Activated CD8-positive, alpha-beta memory T cell treated with anti-CD3 and anti-CD28 coated beads for 48 hours (primary cell): ENCODE results near the gene SPCS3.
A peak's percentile ranks its signal among the peaks of the same experiment; 100 is the strongest.
"Not testable (repeated sequence)": the region's sequence is repeated elsewhere in the genome, so short reads cannot be mapped to it uniquely, and the experiment has no call there.

Experiments
- DNase-seq, 3 experiments: peaks; one replicate each; pipeline ENCODE4 v3.0.0-alpha.2; 2020; ENCODE audit warnings: low read depth in 2 of 3, low spot score in 2 of 3

The SPCS3 gene

DNA sequence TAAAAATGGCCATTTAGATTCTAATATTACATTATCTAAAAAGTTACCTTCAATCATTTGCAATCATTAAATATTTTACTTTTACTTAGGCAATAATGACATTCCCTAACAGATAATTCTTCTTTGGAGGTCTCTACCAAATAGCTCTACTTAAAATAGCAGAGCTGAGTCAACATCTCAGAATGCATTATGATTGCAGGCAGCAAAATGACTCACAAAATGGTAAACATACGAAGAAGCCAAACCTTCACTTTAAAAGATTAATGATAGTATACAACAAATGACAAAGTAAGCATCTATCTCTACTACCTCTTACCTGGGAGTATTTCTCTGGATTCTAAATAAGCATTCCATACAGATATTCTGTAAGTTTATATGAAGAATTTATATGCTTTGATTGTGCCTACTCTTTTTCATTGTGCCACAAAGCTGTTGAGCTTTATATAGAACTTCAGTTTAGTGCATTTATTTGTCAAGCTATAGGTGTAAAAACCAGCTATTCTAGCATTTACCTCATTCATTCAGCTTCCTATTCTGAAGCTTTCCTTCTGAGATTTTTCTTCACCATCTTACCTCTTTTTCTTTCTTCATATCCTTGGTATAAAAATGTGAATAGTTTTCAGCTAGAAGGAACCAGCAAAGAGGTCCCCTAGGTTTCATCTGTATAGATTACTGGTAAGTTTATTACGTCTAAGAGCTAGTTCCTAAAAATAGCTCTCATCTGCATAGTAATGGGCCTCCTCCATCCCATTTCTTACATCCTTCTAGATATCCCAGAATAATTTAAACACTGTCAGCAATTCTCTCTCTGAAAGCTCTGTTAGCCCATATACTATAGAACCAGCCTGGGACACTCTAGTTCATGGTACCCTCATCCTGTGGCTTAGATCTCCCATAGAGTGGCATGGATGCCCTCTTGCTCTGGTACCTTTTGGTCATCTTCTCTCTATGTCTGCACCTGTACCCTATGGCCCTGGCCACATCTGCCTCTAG is 17.2 kb upstream of the SPCS3 start:
- DNase-seq: no peak

DNA sequence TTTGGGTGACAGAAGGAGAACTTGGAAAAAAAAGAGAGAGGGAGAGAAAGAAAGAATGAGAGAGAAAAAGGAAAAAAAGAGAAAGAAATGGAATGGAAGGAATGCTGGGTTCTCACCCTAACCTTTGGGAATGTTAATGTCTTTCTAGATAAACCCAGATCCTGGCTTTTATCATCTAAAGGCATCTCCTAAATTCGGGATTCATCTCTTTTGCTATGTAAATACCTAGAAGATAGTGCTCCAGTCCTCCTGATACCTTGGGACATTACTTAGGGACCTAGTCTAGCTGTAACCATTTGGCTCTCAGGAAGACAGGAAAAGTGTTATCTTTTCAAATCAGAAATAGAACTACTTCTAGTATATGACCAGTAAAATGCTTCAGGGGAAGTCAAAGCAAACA is 15.8 kb upstream of the SPCS3 start:
- no peak for DNase-seq

DNA sequence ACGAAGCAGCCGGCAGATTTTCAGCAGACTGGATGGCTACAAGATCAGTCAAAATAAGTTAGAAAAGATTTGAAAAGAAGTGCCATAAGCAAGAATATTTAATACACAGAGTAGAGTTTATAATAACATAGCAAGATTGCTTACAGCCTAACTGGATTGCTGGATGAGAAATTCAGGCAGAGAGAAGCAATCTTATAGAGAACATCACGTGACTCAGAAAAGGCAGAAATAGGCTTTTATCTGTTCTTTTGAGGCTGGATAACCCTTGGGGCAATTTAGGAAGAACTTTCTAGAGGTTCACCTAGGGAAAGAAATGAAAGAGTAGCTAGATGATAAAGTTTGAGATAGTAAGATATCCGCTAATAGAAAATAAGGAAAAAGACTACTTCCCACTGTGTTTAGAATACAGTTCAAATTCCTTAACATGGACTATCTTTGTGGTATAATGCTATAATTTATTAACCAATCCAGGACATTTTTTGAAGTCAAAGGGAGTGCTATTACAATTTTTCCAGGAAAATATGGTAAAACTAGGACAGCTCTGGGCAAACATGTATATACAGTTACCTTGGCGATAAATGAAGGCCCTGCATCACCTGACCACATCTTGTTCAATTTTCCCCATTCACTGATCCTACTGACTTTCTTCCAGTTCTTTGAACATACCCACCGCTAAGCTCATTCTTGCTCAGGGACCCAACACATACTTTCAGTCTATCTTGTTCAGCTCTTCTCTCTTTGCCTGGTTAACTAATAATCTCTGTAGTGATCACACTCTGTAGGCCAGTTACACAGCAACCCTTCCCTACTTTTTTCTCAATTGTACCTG is 12.7 kb upstream of the SPCS3 start:
- no peak for DNase-seq

- DNase-seq: no peak
Observed at GRCh38 chr4:176307666-176307930, 12.2 kb upstream of the SPCS3 start.

GRCh38 chr4:176308441-176308840 is 11.3 kb upstream of the SPCS3 start:
- no peak for DNase-seq

DNA sequence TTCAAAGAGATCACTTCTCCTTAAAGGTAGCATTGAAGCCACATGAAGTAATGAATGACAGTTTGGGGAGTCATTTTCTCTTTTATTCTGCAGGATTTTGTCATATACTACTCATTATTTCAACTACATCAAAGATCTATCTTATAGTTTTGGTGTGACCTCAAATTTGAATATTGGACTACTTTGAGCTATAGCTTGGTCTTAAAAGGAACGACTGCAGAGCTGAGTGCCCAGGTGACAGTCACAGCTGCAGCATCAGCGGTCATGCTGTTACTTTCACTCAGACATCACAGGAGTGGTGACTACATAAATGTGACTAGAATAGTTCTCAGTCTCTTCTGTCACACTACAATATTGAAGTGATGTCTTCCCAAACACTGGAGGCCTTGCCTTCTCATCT is 10.7 kb upstream of the SPCS3 start:
- DNase-seq: no peak

DNA sequence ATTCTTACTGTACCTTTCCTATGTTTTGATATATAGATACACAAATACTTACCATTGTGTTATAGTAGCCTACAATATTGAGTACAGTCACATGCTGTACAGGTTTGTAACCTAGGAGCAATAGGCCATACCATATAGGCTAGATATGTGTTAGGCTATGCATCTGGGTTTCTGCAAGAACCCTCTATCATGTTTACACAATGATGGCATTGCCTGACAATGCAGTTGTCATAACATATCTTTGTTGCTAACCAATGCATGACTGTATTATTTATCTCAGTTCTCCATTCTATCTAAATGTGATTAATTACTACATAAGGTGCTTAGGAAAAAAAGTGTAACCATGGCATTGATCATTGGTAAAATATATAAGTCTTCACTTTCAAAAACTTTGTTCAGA is 10.0 kb upstream of the SPCS3 start:
- no peak for DNase-seq

DNA sequence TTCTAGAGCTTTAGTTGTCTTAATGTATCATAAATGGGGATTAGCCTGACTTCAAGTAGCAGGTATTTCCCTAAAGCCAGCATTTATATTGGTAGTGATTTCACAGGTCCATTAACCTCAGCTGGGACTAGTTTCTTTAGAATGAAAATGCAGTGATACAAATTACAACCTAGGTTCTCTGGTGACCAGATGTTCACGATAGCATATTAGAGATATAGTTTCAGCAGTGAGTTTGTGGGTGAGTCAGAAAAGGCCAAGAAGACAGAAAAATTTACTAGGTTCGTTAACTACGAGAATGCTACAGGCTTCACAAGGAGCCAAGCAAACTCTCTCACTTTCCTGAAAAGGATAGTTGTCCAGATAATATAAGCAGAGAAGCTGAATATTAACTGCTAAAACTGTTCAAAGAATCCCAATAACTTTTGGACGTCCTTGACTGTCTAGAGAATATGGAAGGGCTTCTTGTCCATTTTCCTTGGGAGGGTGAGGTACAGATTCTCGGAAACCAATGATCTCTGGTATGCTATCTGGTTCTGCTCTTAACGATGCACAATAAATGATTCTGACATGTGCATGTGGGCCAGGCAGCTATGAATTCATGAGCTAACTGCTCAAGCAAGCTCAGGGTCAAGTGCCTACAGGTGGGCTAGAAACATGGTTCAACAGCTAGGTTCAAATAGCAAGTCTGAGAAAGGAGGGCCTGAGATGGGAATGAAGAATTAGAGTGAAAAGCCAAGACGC is 6.0 kb upstream of the SPCS3 start:
- no peak for DNase-seq

- DNase-seq: no peak
Observed at GRCh38 chr4:176319151-176319703, 539 bp upstream of the SPCS3 start.

- peak; percentile 69 to 79 (median 72) for DNase-seq
Observed at GRCh38 chr4:176320340-176320975, 692 bp downstream of the SPCS3 start.

DNA sequence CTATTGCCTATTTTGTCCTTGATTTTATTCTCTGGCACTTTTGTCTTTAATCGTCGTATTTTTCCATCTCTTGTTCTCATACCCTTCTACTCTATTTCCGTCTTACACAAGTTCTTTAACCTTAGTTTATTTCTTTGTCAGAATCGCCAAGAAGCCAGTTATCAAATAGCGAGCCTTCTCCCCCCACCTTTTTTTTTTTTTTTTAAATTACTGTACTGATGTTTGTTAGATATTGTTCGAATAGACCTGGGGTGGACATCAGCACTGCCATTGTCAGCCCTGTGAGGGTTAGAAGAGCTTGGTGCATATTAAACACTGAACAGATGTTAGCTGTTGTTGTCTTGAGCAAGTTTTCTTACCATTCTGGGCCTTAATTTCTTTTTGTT is 1.2 kb downstream of the SPCS3 start:
- no peak for DNase-seq

DNA sequence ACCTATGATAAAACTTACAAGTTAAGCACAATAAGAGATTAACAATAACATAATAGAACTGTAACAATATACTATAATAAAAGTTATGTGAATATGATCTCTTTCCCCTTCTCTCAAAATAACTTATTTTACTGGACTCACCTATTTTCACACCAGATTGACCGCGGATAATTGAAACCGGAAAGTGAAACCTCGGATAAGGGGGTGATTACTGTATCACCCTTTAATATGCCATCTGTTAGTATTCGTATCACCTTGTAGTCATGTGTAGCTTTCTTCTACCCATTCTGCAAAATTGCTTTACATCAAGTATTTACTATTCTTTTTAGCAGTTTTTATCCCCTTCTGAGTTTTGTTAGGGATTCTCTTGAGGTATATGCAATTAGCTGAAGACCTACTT is 1.8 kb downstream of the SPCS3 start:
- DNase-seq: no peak

DNA sequence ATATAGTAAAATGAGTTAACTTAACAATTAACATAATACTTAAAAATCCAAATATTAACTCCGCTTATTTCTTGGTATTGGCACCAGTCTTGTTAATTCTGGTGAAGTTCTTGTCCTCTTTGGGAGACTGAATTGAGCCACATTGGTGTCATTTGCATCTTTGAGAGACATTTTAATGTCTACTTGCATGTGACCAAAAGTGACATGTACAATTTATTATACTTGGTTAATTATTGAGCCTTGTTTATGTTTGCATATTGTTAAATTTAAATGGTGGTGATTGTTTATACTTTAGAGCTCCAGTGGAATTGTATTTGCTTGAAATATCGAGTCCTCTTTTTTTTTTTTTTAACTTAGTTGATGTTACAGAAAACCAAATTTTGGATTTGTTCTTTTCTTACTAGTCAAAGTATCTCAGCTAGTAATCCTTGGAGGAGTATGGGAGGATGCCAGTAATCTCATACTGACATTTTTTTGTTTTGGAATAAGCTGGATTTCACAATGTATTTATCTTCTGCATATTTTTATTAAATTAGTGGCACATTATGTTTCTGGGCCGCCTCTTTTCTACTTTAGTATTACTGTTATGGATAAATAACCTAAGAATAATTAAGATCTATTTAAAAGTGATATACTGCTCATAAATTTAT is 3.9 kb downstream of the SPCS3 start:
- DNase-seq: no peak

DNA sequence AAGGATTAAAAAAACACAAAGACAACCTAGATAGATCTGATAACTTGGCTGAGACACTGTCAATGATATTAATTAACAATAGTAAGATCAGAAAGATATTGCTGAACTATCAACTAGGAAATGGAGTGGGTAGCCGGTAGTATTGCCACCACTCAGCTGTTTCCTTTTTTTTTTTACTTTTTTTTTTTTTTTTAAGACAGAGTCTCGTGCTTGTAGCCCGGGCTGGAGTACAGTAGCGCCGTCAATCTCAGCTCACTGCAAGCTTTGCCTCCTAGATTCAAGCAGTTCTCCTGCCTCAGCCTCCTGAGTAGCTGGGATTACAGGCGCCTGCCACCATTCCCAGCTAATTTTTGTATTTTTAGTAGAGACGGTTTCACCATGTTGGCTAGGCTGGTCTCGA is 5.1 kb downstream of the SPCS3 start:
- DNase-seq: not testable (repeated sequence)

DNA sequence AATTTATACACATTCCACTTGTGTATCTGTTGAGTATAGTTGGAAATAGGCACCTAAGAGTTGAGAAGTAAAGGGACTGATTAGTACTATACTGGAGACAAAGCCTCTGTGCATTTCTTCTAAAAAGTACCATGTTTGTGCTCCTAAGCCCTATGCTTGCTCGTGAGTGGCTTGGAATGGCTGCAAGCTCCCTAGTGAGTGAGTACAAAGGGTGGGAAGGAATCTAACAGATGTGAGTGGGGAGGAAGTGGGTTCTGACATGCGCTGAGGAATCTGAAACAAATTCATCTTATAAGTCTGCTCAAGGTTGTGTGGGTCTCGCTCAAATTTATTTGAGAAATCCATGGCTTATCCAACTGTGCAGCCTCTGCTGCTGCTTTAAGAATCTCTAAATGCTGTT is 13.3 kb downstream of the SPCS3 start:
- no peak for DNase-seq

GRCh38 chr4:176334066-176334465 is 14.3 kb downstream of the SPCS3 start:
- DNase-seq: no peak

GRCh38 chr4:176335421-176335820 is 15.7 kb downstream of the SPCS3 start:
- DNase-seq: no peak

- DNase-seq: no peak
Observed at GRCh38 chr4:176339936-176340761, 20.4 kb downstream of the SPCS3 start.

GRCh38 chr4:176340871-176341685 is 21.3 kb downstream of the SPCS3 start:
- DNase-seq: no peak
